ENCODE data around the gene EPHA2. TPM values are rescaled to one million over a fixed set of nuclear protein-coding genes. Genes with fewer than 3 reads are reported as not detected.

EPHA2 gene
- total RNA-seq, 2 experiments from 2014 or later: 0.22 TPM; not detected in 1

DNA sequence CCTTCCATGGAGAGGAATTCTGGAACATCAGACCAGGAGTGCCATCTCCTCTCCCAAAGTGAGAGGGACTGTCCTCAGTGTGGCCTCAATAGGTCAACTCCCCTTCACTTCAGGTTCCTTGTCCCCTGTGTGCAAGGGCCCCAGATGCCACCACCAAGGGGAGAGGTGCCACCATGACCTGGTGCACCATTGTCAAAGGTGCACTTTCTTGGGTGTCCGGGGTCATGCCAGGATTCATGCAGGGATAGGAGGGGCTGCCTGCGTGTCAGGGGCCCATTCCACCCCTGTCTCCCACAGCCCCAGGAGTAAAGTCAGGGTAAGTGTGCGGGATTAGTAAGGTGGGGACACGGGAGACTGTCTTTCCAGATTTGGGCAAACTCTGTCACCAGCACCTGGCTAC lies 21.4 kb upstream of the EPHA2 start:
- H3K36me3 ChIP-seq (ENCODE audit: insufficient read depth, low read length): no peaks in the 10 kb centered on the region
- Mint-ChIP-seq H3K27me3 (no peaks in the 10 kb centered on the region), H3K9me3 (no peaks in the 10 kb centered on the region), H3K27ac (no peak overlapping the region), H3K4me1 (ENCODE audit: low read depth) (no peaks in the 10 kb centered on the region), H3K4me3 (no peak overlapping the region), H3K36me3 (ENCODE audit: low read depth) (no peaks in the 10 kb centered on the region)
- DNase-seq (no peak), ATAC-seq (ENCODE audit: poor library complexity) (no peak)
- no peaks in the 10 kb centered on the region for H3K9me3 ChIP-seq (ENCODE audit: control insufficient read depth in 1 of 2, insufficient read depth in 1 of 2, low read length in 2 of 2)
- TF ChIP-seq, protein P1, sequence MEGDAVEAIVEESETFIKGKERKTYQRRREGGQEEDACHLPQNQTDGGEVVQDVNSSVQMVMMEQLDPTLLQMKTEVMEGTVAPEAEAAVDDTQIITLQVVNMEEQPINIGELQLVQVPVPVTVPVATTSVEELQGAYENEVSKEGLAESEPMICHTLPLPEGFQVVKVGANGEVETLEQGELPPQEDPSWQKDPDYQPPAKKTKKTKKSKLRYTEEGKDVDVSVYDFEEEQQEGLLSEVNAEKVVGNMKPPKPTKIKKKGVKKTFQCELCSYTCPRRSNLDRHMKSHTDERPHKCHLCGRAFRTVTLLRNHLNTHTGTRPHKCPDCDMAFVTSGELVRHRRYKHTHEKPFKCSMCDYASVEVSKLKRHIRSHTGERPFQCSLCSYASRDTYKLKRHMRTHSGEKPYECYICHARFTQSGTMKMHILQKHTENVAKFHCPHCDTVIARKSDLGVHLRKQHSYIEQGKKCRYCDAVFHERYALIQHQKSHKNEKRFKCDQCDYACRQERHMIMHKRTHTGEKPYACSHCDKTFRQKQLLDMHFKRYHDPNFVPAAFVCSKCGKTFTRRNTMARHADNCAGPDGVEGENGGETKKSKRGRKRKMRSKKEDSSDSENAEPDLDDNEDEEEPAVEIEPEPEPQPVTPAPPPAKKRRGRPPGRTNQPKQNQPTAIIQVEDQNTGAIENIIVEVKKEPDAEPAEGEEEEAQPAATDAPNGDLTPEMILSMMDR (IDR thresholded peaks at IDR 0.05): no peak
- no peak overlapping the region for H3K4me3 ChIP-seq (ENCODE audit: low read length)
- no peak overlapping the region for H3K27ac ChIP-seq (ENCODE audit: low read depth in 1 of 2, low read length in 2 of 2)
- intact Hi-C loops (cut with DNase I, micrococcal nuclease): no loop called here
- CTCF ChIA-PET: no interaction called here
- POLR2A ChIA-PET: no interaction called here
- no peaks in the 10 kb centered on the region for H3K4me1 ChIP-seq (ENCODE audit: insufficient read depth, low read length)
- no peaks in the 10 kb centered on the region for H3K27me3 ChIP-seq (ENCODE audit: control insufficient read depth in 1 of 2, insufficient read depth in 2 of 2, low read length in 2 of 2)

DNA sequence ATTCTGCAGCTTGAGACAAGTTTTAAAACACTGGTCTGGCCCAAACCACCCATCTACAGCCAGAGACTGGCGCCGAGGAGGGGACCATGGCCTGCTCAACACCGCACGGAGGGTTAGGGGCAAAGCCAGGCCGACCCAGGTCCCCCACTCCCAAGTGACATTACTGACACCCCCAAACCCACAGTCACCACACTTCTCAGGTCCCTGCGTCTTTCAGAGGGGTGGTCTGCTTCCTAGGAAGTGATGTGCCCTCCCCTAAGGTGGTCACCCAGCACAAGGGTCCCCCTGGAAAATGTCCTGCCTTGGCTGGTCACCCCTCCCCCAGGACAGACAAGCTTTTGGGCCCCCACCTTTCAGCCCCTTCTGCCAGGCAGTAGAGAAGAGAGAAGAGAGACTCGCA lies 20.8 kb upstream of the EPHA2 start:
- Mint-ChIP-seq H3K27me3 (no peaks in the 10 kb centered on the region), H3K9me3 (no peaks in the 10 kb centered on the region), H3K36me3 (ENCODE audit: low read depth) (no peaks in the 10 kb centered on the region), H3K27ac (no peak overlapping the region), H3K4me1 (ENCODE audit: low read depth) (no peaks in the 10 kb centered on the region), H3K4me3 (no peak overlapping the region)
- TF ChIP-seq, protein P1 (IDR thresholded peaks at IDR 0.05): no peak
- no peaks in the 10 kb centered on the region for H3K9me3 ChIP-seq (ENCODE audit: control insufficient read depth in 1 of 2, insufficient read depth in 1 of 2, low read length in 2 of 2)
- no peaks in the 10 kb centered on the region for H3K4me1 ChIP-seq (ENCODE audit: insufficient read depth, low read length)
- DNase-seq (no peak), ATAC-seq (ENCODE audit: poor library complexity) (no peak)
- no peak overlapping the region for H3K27ac ChIP-seq (ENCODE audit: low read depth in 1 of 2, low read length in 2 of 2)
- H3K4me3 ChIP-seq (ENCODE audit: low read length): no peak overlapping the region
- H3K27me3 ChIP-seq (ENCODE audit: control insufficient read depth in 1 of 2, insufficient read depth in 2 of 2, low read length in 2 of 2): no peaks in the 10 kb centered on the region
- ChIA-PET POLR2A (no interaction called here), CTCF (no interaction called here)
- H3K36me3 ChIP-seq (ENCODE audit: insufficient read depth, low read length): no peaks in the 10 kb centered on the region
- intact Hi-C loops (cut with DNase I, micrococcal nuclease): no loop called here

DNA sequence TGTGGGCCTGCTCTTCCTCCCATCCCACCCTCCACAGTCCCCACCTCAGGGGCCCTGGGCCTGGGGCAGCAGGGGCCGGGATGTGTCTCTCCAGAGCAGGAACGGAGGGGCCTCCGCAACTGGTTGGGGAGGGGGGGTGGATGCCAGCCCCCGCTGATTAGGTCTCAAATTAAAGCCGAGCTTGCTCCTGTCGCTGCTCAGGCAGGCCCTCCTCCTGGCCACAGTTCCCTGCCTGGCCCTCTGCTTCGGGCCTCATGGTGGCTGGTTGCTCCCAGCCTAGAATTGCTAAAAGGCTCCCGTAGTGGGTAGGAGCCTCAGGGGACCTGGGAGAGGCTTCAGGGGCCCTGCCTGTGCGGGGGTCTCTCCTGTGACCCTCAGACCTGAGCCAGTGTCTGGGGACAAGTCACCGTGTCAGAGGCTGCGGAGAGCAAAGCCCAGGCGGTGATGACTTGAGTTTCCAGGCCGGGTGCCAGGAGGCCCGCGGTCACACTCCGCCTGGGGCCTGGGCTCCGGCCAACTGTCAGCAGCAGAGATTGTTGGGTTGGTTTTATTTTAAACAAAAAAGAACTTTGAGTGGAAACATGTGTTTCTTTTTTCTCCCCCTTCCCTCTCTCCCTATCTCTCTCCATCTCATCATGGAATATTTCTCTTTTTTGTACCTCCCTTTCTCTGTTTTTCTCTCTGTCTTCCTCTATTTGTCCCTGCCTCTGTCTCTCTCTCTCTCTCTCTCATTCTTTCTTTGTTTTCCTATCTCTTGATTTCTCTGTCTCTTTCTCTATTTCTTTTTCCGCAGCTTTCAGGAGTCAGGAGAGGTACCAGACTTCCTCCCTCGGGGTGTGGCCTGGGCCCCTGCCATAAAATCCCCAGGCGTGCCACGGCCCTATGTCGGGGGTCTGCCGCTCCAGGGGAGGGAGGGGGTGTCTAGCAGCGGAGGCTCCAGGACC lies 20.0 kb upstream of the EPHA2 start:
- H3K27me3 Mint-ChIP-seq: no peaks in the 10 kb centered on the region
- intact Hi-C loops (cut with DNase I, micrococcal nuclease): no loop called here
- H3K9me3 Mint-ChIP-seq: no peaks in the 10 kb centered on the region
- no peak for ATAC-seq (ENCODE audit: poor library complexity)
- Histone ChIP-seq H3K4me3 (ENCODE audit: low read length) (no peak overlapping the region), H3K27me3 (ENCODE audit: control insufficient read depth in 1 of 2, insufficient read depth in 2 of 2, low read length in 2 of 2) (no peaks in the 10 kb centered on the region), H3K27ac (ENCODE audit: low read depth in 1 of 2, low read length in 2 of 2) (no peak overlapping the region), H3K36me3 (ENCODE audit: insufficient read depth, low read length) (no peaks in the 10 kb centered on the region), H3K4me1 (ENCODE audit: insufficient read depth, low read length) (no peaks in the 10 kb centered on the region), H3K9me3 (ENCODE audit: control insufficient read depth in 1 of 2, insufficient read depth in 1 of 2, low read length in 2 of 2) (no peaks in the 10 kb centered on the region)
- H3K27ac Mint-ChIP-seq: no peak overlapping the region
- ChIA-PET CTCF (no interaction called here), POLR2A (no interaction called here)
- no peaks in the 10 kb centered on the region for H3K4me1 Mint-ChIP-seq (ENCODE audit: low read depth)
- no peak for DNase-seq
- TF ChIP-seq, protein P1 (IDR thresholded peaks at IDR 0.05): no peak
- H3K36me3 Mint-ChIP-seq (ENCODE audit: low read depth): no peaks in the 10 kb centered on the region
- H3K4me3 Mint-ChIP-seq: no peak overlapping the region

Data from CD4-positive, alpha-beta T cell (primary cell).